GM06990 (cell line): Measurements from ENCODE around the gene PSMA2.

ENCODE experiments used
- DNase-seq: peaks from one replicate; pipeline ENCODE4 v3.0.0-alpha.2; 2011; ENCODE audit not compliant: insufficient read length; ENCODE audit errors: extremely low read depth
- H3K27me3 ChIP-seq: replicated peaks from 2 replicates; pipeline ENCODE4 v1.6.0; 2011; ENCODE audit warnings: low read length; ENCODE audit not compliant: control insufficient read depth, insufficient read depth
- H3K36me3 ChIP-seq: 2 replicates; pipeline ENCODE4 v1.5.1; 2011; ENCODE audit warnings: low read length; ENCODE audit not compliant: control insufficient read depth, insufficient read depth
- H3K4me3 ChIP-seq: replicated peaks from 2 replicates; pipeline ENCODE4 v1.5.1; 2011; ENCODE audit warnings: low read depth, mild to moderate bottlenecking, control low read depth, low read length
- CTCF ChIP-seq: IDR thresholded peaks from 2 replicates; pipeline ENCODE4 v1.5.1; 2011; ENCODE audit warnings: low read length, control low read depth, mild to moderate bottlenecking, inconsistent platforms; ENCODE audit not compliant: insufficient read depth, poor library complexity, severe bottlenecking

PSMA2 gene

GRCh38 chr7:42922017-42922753 is 9.8 kb downstream of the PSMA2 start:
- Histone ChIP-seq H3K27me3 (no peaks in the 10 kb centered on the region), H3K4me3 (no peak overlapping the region), H3K36me3 (peaks cover 8% of the 10 kb centered on the region)
- no peak for TF ChIP-seq CTCF
- no peak for DNase-seq

- Histone ChIP-seq H3K36me3 (peaks cover 5% of the 10 kb centered on the region), H3K4me3 (no peak overlapping the region), H3K27me3 (no peaks in the 10 kb centered on the region)
- no peak for DNase-seq
- no peak for TF ChIP-seq CTCF
Observed at GRCh38 chr7:42915356-42915755, 16.6 kb downstream of the PSMA2 start.

- H3K27me3 ChIP-seq: no peaks in the 10 kb centered on the region
- peaks cover 5% of the 10 kb centered on the region for H3K36me3 ChIP-seq
- no peak for TF ChIP-seq CTCF
- DNase-seq: no peak
- H3K4me3 ChIP-seq: no peak overlapping the region
Observed at GRCh38 chr7:42914421-42915045, 17.4 kb downstream of the PSMA2 start.

- no peaks in the 10 kb centered on the region for H3K27me3 ChIP-seq
- peaks cover 5% of the 10 kb centered on the region for H3K36me3 ChIP-seq
- no peak overlapping the region for H3K4me3 ChIP-seq
- no peak for DNase-seq
- TF ChIP-seq CTCF: no peak
Observed at GRCh38 chr7:42914009-42914408, 18.0 kb downstream of the PSMA2 start.

- H3K27me3 ChIP-seq: no peaks in the 10 kb centered on the region
- TF ChIP-seq CTCF: no peak
- no peak for DNase-seq
- peaks cover 5% of the 10 kb centered on the region for H3K36me3 ChIP-seq
- no peak overlapping the region for H3K4me3 ChIP-seq
Observed at GRCh38 chr7:42913591-42913990, 18.4 kb downstream of the PSMA2 start.
